ENCODE data around the gene LRIG3. TPM values are rescaled to one million over a fixed set of nuclear protein-coding genes. Genes with fewer than 3 reads are reported as not detected.

LRIG3 gene
- polyA plus RNA-seq, 3 donors = not detected

DNA sequence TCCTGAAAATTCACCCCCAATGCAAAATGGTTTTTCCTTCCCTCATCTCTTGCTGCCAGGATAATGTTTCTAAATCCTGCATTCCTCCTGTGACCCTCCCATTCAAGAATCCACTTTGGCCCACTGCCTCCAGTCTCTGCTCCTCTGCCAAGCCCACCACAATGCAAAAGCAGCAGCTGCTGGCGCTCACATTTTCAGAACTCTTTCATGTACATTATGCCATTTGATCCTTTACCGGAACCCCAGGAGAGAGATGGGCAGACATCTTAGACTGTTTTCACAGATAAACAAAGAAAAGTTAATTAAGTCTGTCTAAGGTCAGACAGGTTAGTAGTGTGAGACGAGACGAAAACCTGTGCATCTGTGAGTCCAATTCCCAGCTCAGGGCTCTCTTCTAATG is 12.9 kb downstream of the LRIG3 start:
- Histone ChIP-seq H3K36me3 (replicated peaks in 1 of 2; ENCODE audit: control insufficient read depth in 1 of 2, insufficient read depth in 2 of 2, low read length in 2 of 2) (no peaks in the 10 kb centered on the region), H3K4me3 (replicated peaks in 1 of 3; ENCODE audit: low read depth in 2 of 3, low read length in 3 of 3) (no peak overlapping the region), H3K27me3 (ENCODE audit: control insufficient read depth in 2 of 2, insufficient read depth in 2 of 2, low read length in 2 of 2) (no peaks in the 10 kb centered on the region), H3K9me3 (replicated peaks in 1 of 2; ENCODE audit: control insufficient read depth in 1 of 2, insufficient read depth in 1 of 2, low read length in 2 of 2) (no peaks in the 10 kb centered on the region), H3K4me1 (ENCODE audit: control insufficient read depth in 1 of 2, insufficient read depth in 2 of 2, low read length in 2 of 2) (no peaks in the 10 kb centered on the region), H3K9ac (ENCODE audit: insufficient read depth, low read length, poor library complexity, severe bottlenecking) (no peak overlapping the region), H3K79me2 (ENCODE audit: insufficient read depth, low read length) (no peaks in the 10 kb centered on the region), H2AFZ (ENCODE audit: insufficient read depth, low read depth, low read length, poor library complexity, severe bottlenecking) (no peak overlapping the region), H4K20me1 (ENCODE audit: insufficient read depth, low read length) (no peaks in the 10 kb centered on the region), H3K4me2 (replicated peaks; ENCODE audit: extremely low read depth, low read length, poor library complexity, severe bottlenecking) (no peak overlapping the region), H3K27ac (ENCODE audit: low read depth in 1 of 2, low read length in 2 of 2) (no peak overlapping the region)
- no peaks in the 10 kb centered on the region for H3K4me1 Mint-ChIP-seq
- TF ChIP-seq, protein P1, sequence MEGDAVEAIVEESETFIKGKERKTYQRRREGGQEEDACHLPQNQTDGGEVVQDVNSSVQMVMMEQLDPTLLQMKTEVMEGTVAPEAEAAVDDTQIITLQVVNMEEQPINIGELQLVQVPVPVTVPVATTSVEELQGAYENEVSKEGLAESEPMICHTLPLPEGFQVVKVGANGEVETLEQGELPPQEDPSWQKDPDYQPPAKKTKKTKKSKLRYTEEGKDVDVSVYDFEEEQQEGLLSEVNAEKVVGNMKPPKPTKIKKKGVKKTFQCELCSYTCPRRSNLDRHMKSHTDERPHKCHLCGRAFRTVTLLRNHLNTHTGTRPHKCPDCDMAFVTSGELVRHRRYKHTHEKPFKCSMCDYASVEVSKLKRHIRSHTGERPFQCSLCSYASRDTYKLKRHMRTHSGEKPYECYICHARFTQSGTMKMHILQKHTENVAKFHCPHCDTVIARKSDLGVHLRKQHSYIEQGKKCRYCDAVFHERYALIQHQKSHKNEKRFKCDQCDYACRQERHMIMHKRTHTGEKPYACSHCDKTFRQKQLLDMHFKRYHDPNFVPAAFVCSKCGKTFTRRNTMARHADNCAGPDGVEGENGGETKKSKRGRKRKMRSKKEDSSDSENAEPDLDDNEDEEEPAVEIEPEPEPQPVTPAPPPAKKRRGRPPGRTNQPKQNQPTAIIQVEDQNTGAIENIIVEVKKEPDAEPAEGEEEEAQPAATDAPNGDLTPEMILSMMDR (IDR thresholded peaks at IDR 0.05) = no peak
- peaks cover 0 to 10% (median 2%) of the 10 kb centered on the region in 7 donors for H3K9me3 Mint-ChIP-seq
- intact Hi-C loops (cut with micrococcal nuclease) = no loop called here
- no peak overlapping the region for H3K4me3 Mint-ChIP-seq
- H3K27ac Mint-ChIP-seq = peak overlapping the region in 1 of 7 donors; percentile 23
- no peaks in the 10 kb centered on the region for H3K36me3 Mint-ChIP-seq
- DNase-seq = no peak
- peaks cover 0 to 1% (median 0%) of the 10 kb centered on the region in 3 donors for H3K27me3 Mint-ChIP-seq (ENCODE audit: low read depth in 3 of 3)
- WGBS (ENCODE audit: insufficient coverage) = 94% methylated on average over 2 of the region's 4 CpGs

GRCh38 chr12:58906917-58907316 is 13.4 kb downstream of the LRIG3 start:
- TF ChIP-seq, protein P1 (IDR thresholded peaks at IDR 0.05) = no peak
- no peaks in the 10 kb centered on the region for H3K36me3 ChIP-seq (replicated peaks in 1 of 2; ENCODE audit: control insufficient read depth in 1 of 2, insufficient read depth in 2 of 2, low read length in 2 of 2)
- H3K9ac ChIP-seq (ENCODE audit: insufficient read depth, low read length, poor library complexity, severe bottlenecking) = no peak overlapping the region
- Mint-ChIP-seq H3K27me3 (ENCODE audit: low read depth in 3 of 3) (peaks cover 0 to 1% (median 0%) of the 10 kb centered on the region in 3 donors), H3K9me3 (peaks cover 0 to 10% (median 2%) of the 10 kb centered on the region in 7 donors), H3K36me3 (no peaks in the 10 kb centered on the region), H3K27ac (no peak overlapping the region), H3K4me1 (no peaks in the 10 kb centered on the region), H3K4me3 (no peak overlapping the region)
- no peak overlapping the region for H3K4me2 ChIP-seq (replicated peaks; ENCODE audit: extremely low read depth, low read length, poor library complexity, severe bottlenecking)
- H3K9me3 ChIP-seq (replicated peaks in 1 of 2; ENCODE audit: control insufficient read depth in 1 of 2, insufficient read depth in 1 of 2, low read length in 2 of 2) = no peaks in the 10 kb centered on the region
- DNase-seq = no peak
- intact Hi-C loops (cut with micrococcal nuclease) = no loop called here
- no peaks in the 10 kb centered on the region for H3K79me2 ChIP-seq (ENCODE audit: insufficient read depth, low read length)
- WGBS (ENCODE audit: insufficient coverage) = 93% methylated on average over 3 of the region's 3 CpGs
- H2AFZ ChIP-seq (ENCODE audit: insufficient read depth, low read depth, low read length, poor library complexity, severe bottlenecking) = no peak overlapping the region
- H3K4me1 ChIP-seq (ENCODE audit: control insufficient read depth in 1 of 2, insufficient read depth in 2 of 2, low read length in 2 of 2) = no peaks in the 10 kb centered on the region
- H3K4me3 ChIP-seq (replicated peaks in 1 of 3; ENCODE audit: low read depth in 2 of 3, low read length in 3 of 3) = no peak overlapping the region
- H4K20me1 ChIP-seq (ENCODE audit: insufficient read depth, low read length) = no peaks in the 10 kb centered on the region
- no peaks in the 10 kb centered on the region for H3K27me3 ChIP-seq (ENCODE audit: control insufficient read depth in 2 of 2, insufficient read depth in 2 of 2, low read length in 2 of 2)
- no peak overlapping the region for H3K27ac ChIP-seq (ENCODE audit: low read depth in 1 of 2, low read length in 2 of 2)
